GM18526 (cell line): ENCODE measurements around the gene DDOST.

Experiments
- POLR2A ChIP-seq: IDR thresholded peaks from 3 replicates; pipeline ENCODE4 v1.6.1; 2011; ENCODE audit not compliant: insufficient read length; ENCODE audit errors: extremely low read depth

DDOST gene

DNA sequence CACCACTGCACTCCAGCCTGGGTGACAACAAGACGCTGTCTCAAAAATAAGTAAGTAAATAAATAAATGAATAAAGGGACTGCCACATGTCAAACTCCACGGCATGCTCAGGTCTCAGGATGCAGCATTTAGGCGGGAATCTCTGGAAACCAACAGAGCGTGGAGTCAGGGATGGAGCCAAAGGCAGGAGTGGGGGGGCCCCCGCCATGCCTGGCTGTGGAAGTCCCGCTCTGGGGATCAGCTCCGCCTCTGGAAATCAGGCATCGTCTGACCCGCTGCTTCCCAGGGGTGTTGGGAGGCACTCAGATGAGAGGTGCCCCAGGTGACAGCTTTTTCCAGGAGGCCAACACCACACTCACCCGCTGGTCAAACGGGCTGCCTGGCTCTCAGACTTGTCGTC is 36.4 kb upstream of the DDOST start:
- TF ChIP-seq POLR2A, result no peak

DNA sequence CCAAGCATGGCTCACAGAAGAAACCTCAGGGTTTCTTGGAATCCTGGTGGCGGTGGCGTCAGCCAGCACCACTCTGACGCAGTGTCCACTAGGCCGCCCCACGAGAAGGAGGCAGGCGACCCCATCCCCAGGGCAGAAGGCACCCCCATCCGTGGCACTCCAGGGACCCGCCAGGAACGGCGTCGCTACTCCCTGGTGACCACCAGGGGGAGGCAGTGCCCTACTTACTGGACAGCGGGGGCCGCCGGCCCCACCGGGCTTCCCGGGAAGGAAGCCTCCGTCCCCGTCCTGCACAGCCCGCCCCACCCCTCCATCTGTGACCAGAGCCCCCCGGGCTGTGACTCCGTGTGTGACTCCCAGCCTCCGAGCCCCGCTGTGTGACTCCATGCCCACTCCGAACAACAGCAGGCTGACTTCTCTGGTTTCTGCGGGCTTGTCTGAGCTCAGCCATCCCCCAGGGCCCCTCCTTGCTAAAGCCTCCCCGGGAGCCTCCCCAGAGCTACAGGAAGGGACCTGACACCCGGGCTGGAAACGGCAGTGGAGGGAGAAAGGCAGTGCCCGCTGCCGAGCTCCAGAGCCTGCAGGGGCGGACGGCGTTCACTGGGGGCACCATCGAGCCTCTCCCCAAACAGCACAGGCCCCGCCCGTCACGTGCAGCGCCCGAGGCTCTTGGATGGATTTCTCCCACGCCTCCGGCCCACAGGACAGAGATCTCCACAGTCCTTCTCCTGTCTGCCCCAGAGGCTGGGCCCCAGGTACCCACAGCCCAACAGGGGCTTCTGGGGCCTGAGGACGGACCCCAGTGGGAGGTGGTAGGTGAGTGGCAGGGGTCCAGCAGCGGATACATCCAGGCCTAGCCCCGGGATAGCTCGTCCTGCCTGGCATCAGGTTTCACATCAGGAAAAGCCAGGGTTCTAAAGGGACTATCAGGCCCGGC is 35.5 kb upstream of the DDOST start:
- no peak for TF ChIP-seq POLR2A

DNA sequence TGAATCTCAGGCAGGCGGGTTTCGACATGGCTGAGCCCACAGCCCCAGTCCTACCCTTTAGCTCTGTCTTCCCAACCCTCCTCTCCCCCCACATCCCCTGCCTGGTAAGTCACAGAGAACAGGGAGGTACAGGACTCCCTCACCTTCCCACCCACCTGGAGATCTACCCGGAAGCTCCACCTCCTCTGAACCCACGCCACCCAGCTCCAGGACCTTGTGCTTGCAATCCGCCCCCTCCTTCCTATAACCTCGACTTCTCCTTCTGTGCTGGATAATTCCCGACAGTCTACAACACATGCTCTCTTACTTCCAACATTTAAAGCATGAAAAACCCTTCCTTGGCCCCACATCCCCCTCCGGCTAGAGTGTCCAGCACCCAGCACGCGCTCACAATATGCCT is 34.3 kb upstream of the DDOST start:
- no peak for TF ChIP-seq POLR2A

DNA sequence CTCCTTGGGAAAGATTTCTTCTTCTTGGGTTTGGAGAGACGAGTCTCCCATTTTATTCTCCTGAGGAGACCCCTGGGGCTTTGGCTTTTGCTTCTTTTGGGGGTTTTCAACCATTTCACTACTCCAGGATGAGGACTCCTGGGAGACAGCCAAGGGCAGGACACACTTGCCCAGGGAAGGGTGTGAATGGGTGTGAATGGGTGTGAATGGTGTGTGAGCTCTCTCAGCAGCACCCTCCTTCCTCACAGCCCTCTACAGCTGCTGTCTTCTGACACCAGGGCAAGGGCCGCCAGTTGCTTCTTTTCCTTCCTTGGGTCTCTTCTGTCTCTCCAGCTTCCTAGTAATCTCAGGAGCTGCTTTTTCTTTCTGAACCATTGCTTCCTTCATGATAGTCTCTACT is 32.5 kb upstream of the DDOST start:
- TF ChIP-seq POLR2A, result no peak

DNA sequence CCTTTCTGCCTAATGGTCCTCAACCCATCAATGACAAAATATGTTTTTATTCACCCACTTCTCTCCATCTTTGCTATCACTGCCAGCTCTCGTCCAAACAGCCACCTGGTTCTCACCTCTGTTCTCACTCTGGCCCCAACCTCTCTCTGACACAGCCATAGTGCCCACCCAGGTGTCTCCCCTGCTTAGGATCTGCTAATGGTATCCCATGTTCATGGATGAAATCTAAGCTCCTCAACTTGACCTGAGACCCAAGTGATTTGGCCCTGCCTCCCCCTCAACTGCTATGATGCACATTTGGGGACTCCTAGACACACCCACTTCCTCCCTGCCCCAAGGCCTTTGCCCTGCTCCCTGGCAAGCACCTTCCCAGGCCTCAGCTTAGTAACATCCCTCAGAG is 30.7 kb upstream of the DDOST start:
- TF ChIP-seq POLR2A, result no peak

DNA sequence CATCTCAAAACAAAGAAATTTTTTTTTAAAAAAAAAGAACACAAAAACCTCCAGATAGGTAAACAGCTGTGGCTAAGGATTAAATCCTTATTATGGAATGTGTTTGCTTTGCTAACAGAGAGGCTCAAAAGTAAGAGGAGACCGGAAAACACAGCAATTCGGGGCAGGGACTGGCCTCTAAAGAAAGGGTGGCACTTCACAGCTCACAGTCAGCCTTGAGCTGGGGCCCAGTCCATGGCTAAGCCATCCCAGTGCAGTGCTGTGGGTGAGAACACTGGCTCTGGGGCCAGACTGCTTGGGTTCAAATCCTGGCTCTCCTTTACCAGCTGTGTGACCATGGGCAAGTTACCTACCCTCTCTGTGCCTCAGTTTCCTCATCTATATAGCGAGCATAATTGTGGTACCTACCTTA is 28.5 kb upstream of the DDOST start:
- no peak for TF ChIP-seq POLR2A

DNA sequence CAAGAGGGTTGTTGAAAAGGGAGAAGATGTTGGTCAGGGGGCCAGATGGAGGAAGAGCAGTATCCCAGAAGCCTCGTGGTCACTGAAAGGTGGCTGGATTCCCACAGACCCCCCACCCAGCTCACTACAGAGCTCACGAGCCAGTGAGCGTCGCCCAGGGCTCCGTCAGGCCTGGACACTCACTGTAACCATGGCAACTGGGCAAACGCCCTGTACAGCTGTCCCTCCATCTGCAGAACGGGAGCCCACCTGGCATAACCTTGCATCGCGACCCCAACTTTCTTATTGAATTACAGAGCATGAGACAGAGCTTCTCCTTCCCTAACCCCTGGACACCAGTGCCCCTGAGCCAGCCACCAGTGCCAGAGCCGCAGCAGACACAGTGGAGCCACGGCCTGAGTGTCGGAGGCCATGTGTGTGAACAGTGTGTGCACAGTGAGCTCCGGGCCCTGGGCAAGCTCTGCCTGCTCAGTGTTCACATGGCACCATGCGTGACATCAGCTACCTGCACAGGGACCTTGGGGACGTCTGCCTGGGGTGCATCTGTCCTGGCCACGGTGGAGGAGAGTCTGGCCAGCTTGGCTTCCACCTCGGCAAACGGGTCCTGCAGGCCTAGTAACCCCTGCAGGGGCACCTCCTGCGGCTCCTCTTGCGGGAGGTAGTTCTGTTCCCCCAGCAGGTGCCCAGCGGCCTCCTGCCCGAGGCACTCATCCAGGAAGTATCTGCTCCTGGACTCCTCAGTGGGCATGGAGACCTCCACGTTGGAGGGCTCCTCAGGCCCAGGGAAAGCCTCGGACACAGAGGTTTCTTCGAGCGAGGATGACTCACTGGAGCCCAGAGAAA is 25.9 kb upstream of the DDOST start:
- TF ChIP-seq POLR2A, result no peak

DNA sequence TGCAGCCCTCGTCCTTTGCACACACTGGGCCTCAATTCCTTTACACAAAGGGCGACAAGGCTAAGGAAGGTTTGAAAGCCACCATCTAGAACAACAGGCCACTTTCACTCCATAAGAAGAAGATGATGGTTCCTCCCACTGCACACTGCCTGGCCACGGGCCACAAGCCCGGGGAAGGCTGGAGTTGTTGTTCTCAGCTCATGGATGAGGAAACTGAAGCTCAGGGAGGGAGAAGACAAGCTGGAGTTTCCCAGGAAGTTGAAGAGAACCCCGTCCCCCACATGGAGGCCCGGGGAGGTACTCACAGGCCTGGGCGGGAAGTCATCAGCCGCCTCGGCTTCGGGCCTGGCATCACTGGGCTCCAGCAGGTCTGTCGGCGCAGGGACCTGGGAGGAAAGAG is 24.6 kb upstream of the DDOST start:
- no peak for TF ChIP-seq POLR2A

DNA sequence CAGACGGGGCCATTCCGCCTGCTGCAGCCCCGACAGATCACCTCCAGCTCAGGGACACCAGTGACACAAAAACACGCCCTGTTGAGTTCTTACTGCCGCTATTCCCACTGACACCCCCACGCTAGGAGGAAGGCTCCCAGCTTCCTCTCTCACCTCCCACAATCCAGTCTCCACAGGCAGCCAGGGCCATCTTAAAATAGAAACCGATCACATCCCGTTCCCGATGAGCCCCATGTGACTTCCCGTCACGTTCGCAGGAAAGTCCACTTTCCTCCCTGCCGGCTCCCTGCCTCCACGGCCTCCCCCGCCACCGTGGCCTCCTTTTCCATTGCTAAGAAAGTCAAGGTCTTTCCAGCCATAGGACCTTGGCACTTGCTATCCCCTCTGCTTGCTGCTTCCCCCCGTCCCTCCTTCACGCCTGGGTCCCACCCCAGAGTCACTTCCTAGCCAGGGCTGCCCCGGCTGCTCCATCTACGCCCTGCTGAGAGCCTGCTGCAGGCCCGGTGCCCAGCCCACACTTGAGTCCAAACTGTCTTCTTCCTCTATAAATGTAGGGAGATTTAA is 24.0 kb upstream of the DDOST start:
- no peak for TF ChIP-seq POLR2A

DNA sequence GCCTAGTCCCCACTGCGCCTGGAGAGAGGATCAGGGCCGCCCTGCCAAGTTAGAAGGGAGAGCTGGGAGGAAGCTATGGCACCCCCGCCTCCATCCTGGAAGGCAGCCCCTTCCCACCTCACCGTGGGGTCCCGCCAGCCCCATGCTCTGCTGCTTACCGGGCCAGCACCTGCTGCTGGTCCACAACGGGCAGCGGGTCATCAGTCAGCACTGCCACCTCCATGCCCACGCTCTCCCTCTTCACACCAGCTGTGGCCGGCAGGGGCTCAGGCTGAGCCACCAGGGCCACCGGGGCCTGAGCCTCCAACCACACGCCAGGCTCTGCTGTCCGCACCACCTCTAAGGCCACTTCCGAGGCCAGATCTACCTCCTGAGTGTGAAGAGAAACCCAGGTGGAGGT is 23.5 kb upstream of the DDOST start:
- TF ChIP-seq POLR2A, result no peak

DNA sequence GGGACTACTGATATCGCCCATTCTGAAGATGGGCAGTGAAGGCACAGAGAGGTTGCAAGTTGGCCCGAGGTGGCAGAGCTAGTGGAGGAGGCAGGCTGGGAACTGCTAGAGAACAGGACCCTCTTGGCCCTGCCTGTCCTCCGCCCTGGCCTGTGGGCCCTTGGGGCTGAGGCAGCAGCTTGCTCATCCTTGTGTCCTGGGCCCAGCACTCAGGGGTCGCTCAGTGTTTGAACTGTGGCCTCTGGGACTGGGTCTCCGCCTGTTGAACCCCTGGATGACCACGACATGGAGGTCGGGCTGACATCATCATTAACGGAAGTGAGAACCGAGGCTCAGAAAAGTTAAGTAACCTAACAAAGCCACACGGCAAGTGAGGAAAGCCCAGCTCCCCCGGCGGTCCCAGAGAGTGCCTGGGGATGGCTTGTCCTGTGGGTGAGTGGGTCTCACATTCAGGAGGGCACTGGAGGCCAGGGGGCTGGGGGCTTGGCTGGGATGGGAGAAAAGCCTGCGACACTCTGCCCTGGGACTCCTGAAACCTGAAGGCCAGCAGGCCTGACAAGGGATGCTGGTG is 23.0 kb upstream of the DDOST start:
- TF ChIP-seq POLR2A, result no peak

DNA sequence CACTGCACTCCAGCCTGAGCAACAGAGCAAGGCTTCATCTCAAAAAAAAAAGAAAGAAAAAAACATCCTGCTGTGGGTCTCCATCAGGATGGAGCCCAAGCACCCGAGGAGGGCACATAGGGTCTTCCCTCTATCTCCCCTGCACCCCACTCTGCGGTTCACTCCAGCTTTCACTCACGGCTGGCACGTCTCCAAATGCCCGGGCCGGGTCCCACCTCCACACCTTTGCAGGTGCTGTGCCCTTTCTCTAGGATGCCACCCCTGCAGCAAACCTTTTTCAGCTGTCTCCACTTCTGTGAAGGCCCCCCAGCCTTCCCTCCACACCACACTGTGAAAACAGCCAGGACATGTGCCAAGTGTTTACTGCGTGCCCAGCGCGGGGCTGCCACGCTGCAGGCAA is 22.4 kb upstream of the DDOST start:
- no peak for TF ChIP-seq POLR2A

DNA sequence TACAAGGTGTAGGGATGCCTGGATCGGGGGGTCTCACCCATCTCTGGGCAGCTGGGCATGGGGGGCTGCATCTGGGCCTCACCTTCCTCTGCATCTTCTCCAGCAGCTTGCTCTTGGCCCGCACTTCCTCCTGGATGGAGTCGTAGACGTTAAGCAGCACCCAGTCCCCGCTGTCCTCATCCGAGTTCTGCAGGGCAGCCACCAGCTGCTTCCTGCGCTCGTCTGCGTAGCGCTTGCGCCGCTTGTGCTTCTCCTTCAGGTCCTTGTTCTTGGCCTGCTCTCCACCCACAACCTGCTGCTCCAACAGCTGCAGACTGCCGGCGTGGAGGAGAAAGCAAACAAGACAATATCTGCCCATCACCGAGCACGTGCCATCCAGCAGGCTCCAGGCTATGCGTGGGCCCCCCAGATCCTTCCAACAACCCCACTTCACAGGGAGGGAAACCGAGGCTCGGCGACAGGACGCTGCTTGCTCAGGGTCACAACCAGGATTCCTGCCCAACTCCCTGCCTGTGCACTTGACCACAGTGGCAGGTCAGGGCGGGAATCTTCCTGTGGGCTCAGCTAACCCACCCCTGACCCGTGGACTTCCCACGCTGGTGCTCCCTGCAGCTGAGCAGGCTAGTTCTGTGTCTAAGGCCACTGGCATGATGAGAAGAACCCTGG is 21.5 kb upstream of the DDOST start:
- TF ChIP-seq POLR2A, result no peak

DNA sequence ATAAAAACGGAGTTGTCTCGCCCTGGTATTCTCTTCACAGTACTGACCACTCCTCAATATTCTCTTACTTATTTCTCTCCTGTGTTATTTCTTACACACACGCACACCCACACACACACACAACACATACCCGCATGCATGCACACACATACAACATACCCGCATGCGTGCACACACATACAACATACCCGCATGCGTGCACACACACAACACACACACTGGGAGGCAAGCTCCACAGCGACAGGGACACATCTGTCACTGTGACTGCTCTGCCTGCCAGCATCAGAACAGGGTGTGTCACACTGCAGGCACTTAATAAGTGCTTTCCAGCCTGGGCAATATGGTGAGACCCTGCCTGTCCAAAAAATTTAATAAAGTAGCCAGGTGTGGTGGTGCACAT is 20.8 kb upstream of the DDOST start:
- TF ChIP-seq POLR2A, result no peak

DNA sequence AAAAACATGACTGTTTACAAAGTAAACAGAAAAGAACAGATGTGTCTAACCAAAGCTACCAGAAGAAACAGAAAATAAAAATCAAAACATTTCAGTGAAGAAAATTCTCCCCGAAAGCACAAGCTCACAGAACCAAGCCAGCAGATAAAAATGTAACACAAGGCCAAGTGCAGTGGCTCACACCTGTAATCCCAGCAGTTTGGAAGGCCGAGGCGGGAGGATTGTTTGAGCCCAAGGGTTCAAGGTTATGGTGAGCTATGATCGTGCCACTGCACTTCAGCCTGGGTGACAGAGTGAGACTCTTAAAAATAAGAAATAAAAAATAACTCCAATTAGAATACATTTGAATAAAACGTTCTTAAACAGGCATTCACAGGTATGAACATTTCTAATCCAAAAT is 19.1 kb upstream of the DDOST start:
- no peak for TF ChIP-seq POLR2A
